ENCODE results near the gene ATP6V0D1.

DNA sequence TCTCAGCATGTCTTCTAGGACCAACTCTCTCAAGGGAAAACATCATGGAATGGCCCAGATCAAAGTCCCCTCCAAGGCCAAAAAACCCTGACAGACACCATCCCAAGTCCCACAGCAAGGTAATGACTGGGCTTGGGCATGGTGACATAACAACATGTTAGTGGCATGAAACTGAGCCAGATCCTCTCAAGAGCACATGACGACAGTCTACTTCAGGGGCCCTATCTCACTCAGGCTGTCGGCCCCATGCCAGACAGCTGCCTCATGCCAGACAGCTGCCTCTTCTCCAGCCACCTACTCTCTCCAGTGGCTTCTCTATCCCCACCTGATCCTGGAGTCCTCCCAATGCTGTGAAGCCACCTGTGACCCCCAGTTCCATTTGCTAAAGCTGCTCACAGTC, 31.6 kb downstream of the ATP6V0D1 start:
- TF ChIP-seq, protein P1, sequence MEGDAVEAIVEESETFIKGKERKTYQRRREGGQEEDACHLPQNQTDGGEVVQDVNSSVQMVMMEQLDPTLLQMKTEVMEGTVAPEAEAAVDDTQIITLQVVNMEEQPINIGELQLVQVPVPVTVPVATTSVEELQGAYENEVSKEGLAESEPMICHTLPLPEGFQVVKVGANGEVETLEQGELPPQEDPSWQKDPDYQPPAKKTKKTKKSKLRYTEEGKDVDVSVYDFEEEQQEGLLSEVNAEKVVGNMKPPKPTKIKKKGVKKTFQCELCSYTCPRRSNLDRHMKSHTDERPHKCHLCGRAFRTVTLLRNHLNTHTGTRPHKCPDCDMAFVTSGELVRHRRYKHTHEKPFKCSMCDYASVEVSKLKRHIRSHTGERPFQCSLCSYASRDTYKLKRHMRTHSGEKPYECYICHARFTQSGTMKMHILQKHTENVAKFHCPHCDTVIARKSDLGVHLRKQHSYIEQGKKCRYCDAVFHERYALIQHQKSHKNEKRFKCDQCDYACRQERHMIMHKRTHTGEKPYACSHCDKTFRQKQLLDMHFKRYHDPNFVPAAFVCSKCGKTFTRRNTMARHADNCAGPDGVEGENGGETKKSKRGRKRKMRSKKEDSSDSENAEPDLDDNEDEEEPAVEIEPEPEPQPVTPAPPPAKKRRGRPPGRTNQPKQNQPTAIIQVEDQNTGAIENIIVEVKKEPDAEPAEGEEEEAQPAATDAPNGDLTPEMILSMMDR (IDR thresholded peaks at IDR 0.05; ENCODE audit: low read depth, low read length) = no peak
- TF ChIP-seq POLR2A (IDR thresholded peaks at IDR 0.05; ENCODE audit: extremely low read depth, insufficient read length) (no peak), MYC (IDR thresholded peaks at IDR 0.05; ENCODE audit: low read depth, low read length) (no peak)
- TF ChIP-seq, protein P2, sequence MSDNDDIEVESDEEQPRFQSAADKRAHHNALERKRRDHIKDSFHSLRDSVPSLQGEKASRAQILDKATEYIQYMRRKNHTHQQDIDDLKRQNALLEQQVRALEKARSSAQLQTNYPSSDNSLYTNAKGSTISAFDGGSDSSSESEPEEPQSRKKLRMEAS (IDR thresholded peaks at IDR 0.05; ENCODE audit: low read depth, low read length) = no peak

Data from NB4 (cell line).